Right cardiac atrium (tissue), 5 donors: ENCODE results near the gene WWP2. TPM values are rescaled to one million over a fixed set of nuclear protein-coding genes. Genes with fewer than 3 reads are reported as not detected.

Source experiments
- ATAC-seq, 2 donors: fragments of 200-7000 bp; cut with Tn5 transposase; one replicate each; pipeline versions ENCODE4 v1.8.0 to v1.9.1; 2020; ENCODE audit warnings: moderate library complexity in 2 of 2, mild to moderate bottlenecking in 1 of 2
- DNase-seq, 3 donors: peaks; one replicate each; pipeline ENCODE4 v3.0.0-alpha.2; 2020
- H3K27ac ChIP-seq: one replicate; pipeline ENCODE4 v1.5.1; 2013; ENCODE audit warnings: mild to moderate bottlenecking, low read length, control low read depth, moderate library complexity
- H3K27me3 ChIP-seq: one replicate; pipeline ENCODE4 v1.6.1; 2013; ENCODE audit not compliant: control insufficient read depth, insufficient read depth
- H3K4me1 ChIP-seq: one replicate; pipeline ENCODE4 v1.6.1; 2013; ENCODE audit warnings: low read length; ENCODE audit not compliant: control insufficient read depth, insufficient read depth
- H3K4me3 ChIP-seq: one replicate; pipeline ENCODE4 v1.5.1; 2013; ENCODE audit warnings: low read length, control low read depth
- H3K9me3 ChIP-seq: one replicate; pipeline ENCODE4 v1.6.1; 2013; ENCODE audit warnings: low read length; ENCODE audit not compliant: control insufficient read depth
- WGBS: extraction: QIAGEN DNeasy Blood & Tissue Kit; methylation state at CpG from one replicate; pipeline ENCODE4 v1.1.7; 2013; 5-methylcytosine and 5-hydroxymethylcytosine counted together
- intact Hi-C, 4 donors: fragments of 100-400 bp; cut with DNase I; formaldehyde crosslinking; loops; one replicate each; pipeline versions ENCODE4 v1.11.0 to v1.14.0; 2022 to 2023
- polyA plus RNA-seq: library from polyadenylated mRNA; stranded (reverse); fragments of 200-250 nt; gene quantifications from one replicate; pipeline ENCODE4 v1.2.3, GENCODE V29; 2013
- total RNA-seq, 4 donors: library from RNA; stranded (reverse); fragmentation: NEBNext Ultra II Directional; extraction: Animal tissue kit (Norgen Biotek cat#: 25700); gene quantifications; one replicate each; pipeline ENCODE4 v1.2.1, GENCODE V29; 2021
- donor health status: healthy with polysubstance abuse.
- donor health status: DM: no; HTN: yes; CAD: no.
- donor health status: DM: no; HTN: no; CAD: no.
- donor health status: DM: no; HTN: yes; CAD: no; lungs with severe emphysema.
- donor health status: DM: yes; HTN: yes; CAD: no.

WWP2 gene
- total and polyA plus RNA-seq, 5 donors, result 11.0 to 24.6 (median 18.5) TPM

DNA sequence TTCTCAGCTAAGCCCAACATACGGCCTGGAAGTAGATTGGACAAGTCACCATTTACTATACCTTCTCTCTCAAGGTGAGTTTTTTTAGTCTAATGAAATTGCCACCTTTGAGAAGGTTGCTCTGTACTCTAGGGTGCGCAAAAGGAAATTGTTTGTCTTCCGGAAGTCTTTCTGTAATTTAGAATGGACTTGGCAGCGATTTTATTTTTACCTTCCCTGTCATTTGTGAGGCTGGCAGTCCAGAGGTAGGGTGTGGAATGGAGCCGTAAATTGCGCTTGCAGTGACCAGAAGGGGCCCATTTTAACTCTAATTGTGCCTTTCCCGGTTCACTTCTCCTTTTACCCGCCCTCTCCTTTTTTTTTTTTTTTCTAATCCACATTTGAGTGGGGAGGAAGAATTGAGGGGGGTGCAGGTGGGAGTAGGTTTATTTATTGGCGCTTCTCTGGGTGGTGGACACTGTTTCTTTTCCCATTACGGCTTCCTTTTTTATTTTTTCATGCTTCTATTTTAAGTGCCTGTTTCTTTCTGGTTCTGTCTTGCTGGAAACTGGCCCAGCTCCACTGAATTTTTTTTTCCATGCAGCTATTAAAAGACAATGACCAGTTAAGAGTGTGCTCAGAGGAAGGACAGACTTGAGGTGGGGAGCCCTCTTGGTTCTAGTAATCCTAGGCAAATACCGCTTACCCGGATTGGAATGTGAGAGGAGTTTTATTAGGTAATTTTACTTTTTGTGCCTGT is 99.3 kb downstream of the WWP2 start:
- Histone ChIP-seq H3K27ac (peak overlapping the region; percentile 85), H3K4me3 (no peak overlapping the region), H3K4me1 (peaks cover 12% of the 10 kb centered on the region), H3K9me3 (no peaks in the 10 kb centered on the region), H3K27me3 (no peaks in the 10 kb centered on the region)
- DNase-seq (peak in 1 of 3 donors; percentile 28), ATAC-seq (peak; percentile 86 to 88)
- intact Hi-C loops, result loop anchor here in 1 of 4 donors (10.0 kb wide), 1 partner anchor 67 kb away; no protein-coding TSS in a partner anchor
- 21% methylated on average over 12 of the region's 12 CpGs for WGBS

DNA sequence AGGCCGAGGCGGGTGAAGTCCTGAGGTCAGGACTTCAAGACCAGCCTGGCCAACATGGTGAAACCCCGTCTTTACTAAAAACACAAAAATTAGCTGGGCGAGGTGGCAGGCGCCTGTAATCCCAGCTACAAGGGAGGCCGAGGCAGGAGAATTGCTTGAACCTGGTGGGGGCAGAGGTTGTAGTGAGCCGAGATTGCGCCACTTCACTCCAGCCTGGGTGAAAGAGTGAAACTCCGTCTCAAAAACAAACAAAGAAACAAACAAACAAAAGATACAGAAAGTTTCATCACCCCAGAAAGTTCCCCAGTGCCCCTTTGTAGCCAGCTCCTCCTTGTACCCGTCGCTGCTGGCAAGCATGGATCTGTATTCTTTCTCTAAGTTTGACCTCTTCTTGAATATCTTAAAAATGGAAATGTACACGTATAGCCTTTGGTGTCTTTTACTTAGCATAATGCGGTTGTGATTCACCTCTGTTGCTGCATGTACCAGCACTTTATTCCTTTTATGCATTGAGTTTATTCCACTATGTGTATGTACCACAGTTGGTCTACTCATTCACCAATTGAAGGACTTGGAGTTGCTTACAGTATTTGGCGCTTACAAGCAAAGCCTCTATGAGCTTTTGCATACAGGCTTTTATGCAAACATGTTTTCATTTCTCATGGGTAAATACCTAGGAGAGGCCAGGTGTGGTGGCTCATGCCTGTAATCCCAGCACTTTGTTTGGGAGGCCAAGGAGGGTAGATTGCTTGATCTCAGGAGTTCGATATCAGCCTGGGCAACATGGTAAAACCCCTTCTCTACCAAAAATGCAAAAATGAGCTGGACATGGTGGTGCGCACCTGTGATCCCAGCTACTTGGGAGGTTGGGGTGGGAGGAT is 101.5 kb downstream of the WWP2 start:
- intact Hi-C loops, result loop anchor here in 1 of 4 donors (10.0 kb wide), 1 partner anchor 69 kb away; no protein-coding TSS in a partner anchor
- 95% methylated on average over 16 of the region's 16 CpGs for WGBS
- Histone ChIP-seq H3K4me1 (peaks cover 12% of the 10 kb centered on the region), H3K27me3 (no peaks in the 10 kb centered on the region), H3K9me3 (no peaks in the 10 kb centered on the region), H3K4me3 (no peak overlapping the region), H3K27ac (no peak overlapping the region)
- ATAC-seq (no peak), DNase-seq (no peak)

DNA sequence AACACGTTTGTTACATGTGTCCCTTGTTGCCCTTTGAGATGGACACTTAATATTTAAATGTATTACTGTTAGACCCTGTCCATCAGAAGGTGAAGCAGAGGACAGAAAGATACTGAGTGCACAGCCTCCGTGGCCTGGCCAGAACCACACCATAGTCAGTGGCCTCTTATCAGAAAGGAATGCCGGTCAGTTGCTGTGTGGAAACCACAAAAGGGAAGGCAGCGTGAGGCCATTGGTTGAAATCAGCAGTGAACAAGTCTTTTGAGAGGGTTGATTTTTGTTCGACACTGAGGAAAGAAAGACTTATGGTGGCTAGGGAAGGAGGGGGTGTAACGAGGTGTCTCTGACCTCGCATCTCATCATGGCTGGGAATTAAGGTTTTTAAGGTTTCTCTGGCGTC is 103.6 kb downstream of the WWP2 start:
- Histone ChIP-seq H3K9me3 (no peaks in the 10 kb centered on the region), H3K27ac (peak overlapping the region; percentile 62), H3K4me3 (no peak overlapping the region), H3K4me1 (peaks cover 7% of the 10 kb centered on the region), H3K27me3 (no peaks in the 10 kb centered on the region)
- 64% methylated on average over 8 of the region's 8 CpGs for WGBS
- DNase-seq (no peak), ATAC-seq (peak in 1 of 2 donors; percentile 23)
- intact Hi-C loops, result loop anchor here in 1 of 4 donors (10.0 kb wide), 1 partner anchor 71 kb away; no protein-coding TSS in a partner anchor

DNA sequence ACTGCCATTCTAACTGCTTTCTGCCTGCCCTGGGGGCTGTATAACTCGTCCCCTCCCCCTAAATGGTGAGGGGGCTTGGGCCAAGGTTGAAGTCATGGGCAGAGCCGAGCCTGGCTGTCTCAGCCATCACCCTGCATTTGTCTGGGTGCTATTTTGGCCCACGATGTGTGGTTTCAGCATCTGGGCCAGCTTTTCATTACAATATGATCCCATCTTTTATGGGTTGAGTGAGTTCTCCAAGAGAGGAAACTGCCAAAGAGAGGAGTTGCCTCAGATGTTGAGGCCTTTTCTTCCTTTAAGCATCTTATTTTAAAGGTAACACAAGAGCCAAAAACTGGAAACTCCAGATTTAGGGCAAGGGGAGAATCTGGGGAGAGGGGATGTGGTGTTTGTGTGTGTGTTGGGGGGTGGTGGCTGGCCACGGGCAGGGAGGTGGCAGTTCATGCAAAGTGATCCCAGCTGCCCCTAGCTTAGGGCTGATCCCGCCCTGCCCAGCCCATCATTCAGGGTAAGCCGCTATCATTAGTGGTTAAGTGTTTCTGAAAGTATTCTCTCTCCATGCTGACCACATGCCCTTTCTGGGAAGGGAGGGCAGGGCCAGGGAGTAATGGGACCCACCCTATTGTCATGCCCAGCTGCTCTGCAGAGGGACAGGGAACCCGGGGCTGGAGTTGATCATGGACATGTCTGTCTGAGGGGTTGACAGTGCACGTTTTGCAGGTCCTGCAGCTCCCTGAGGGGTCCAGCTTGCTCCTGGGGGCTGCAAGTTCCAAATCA is 105.8 kb downstream of the WWP2 start:
- DNase-seq (no peak), ATAC-seq (peak; percentile 40 to 42)
- Histone ChIP-seq H3K4me1 (no peaks in the 10 kb centered on the region), H3K27me3 (no peaks in the 10 kb centered on the region), H3K9me3 (no peaks in the 10 kb centered on the region), H3K27ac (no peak overlapping the region), H3K4me3 (no peak overlapping the region)
- intact Hi-C loops, result loop anchor here in 1 of 4 donors (10.0 kb wide), 1 partner anchor 73 kb away; no protein-coding TSS in a partner anchor
- WGBS, result 75% methylated on average over 8 of the region's 8 CpGs

DNA sequence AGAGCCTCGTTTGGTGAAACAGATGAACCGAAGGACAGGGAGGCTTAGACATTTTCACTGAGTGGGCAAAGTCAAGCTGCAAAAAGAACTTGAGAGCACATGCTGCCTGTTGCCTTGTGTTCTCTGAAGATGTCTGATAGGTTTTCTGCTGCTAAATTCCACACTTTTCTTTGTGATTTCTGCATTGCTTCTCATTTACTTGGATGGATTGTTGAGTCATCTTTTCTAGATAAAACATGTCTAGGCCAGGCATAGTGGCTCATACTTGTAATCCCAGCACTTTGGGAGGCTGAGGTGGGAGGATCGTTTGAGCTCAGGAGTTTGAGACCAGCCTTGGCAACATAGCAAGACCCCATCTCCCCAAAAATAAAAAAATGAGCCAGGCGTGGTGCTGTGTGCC is 108.6 kb downstream of the WWP2 start:
- Histone ChIP-seq H3K4me3 (no peak overlapping the region), H3K4me1 (peaks cover 2% of the 10 kb centered on the region), H3K27me3 (no peaks in the 10 kb centered on the region), H3K9me3 (no peaks in the 10 kb centered on the region), H3K27ac (no peak overlapping the region)
- intact Hi-C loops, result no loop called here
- DNase-seq (no peak), ATAC-seq (no peak)
- WGBS, result 90% methylated on average over 4 of the region's 4 CpGs

DNA sequence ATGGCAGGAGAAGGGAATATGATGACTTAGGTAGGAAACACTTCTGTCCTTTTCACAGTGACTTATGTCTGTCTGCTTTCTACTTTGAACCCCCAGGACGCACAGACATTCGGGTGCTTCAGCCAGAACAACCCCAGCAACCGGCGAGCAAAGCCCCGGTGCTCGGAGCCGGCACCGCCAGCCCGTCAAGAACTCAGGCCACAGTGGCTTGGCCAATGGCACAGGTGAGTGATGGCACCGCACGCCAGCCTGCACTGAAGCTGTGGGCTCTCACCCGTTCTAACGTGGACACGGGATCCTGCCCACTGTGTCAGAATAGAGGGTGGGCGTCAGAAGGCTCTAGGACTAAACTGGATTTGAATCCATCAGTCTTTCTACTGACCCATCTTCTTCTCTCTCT is 109.6 kb downstream of the WWP2 start:
- no peak for DNase-seq
- H3K9me3 ChIP-seq, result no peaks in the 10 kb centered on the region
- intact Hi-C loops, result no loop called here
- 97% methylated on average over 15 of the region's 15 CpGs for WGBS
- no peaks in the 10 kb centered on the region for H3K27me3 ChIP-seq
- peaks cover 2% of the 10 kb centered on the region for H3K4me1 ChIP-seq
- no peak for ATAC-seq
- H3K27ac ChIP-seq, result no peak overlapping the region
- no peak overlapping the region for H3K4me3 ChIP-seq

DNA sequence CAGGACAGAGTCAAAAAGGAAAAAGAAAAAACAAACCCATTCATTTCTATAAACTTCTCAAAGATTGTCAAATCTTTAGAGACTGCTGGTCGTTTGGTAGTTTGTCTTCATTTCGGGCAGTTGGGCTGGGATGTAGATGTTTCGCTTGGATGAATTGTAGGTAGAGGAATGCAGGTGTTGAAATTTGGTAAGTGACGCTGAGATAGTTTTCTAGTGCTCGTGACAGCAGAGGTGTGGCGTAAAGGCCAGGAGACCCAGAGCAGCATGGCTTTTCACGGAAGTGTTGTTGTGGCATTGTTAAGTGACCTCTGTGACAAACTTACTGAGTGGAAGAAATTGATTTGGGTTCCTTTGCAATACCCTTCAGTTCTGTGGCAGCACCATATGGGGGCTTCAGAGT is 110.8 kb downstream of the WWP2 start:
- 89% methylated on average over 7 of the region's 7 CpGs for WGBS
- no peaks in the 10 kb centered on the region for H3K9me3 ChIP-seq

DNA sequence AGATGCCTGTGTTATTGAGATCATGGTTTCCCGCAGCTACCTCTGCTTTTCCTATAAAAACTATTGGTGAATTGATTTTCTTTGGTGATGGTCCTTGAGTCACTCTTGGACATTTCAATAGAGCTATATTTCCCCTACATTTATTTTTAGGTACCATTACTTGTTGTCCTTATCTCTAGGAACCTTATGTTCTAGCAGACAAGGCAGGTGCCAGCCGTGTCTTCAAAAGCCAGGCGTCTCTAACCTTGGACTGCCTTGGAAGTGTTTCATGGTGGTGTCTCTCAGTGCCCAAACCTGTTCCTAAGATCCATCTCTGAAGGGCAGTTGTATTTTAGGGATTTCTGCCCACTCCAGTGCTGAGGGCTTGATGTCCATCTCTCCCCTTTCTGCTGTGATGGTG is 111.7 kb downstream of the WWP2 start:
- Histone ChIP-seq H3K9me3 (no peaks in the 10 kb centered on the region), H3K27ac (no peak overlapping the region), H3K27me3 (no peaks in the 10 kb centered on the region), H3K4me3 (no peak overlapping the region), H3K4me1 (peaks cover 2% of the 10 kb centered on the region)
- ATAC-seq, result no peak
- intact Hi-C loops, result no loop called here
- no peak for DNase-seq
- 76% methylated on average over 3 of the region's 3 CpGs for WGBS

More for the DNA sequence above, 110.8 kb downstream of the WWP2 start:
- H3K27ac ChIP-seq, result no peak overlapping the region
- ATAC-seq (no peak), DNase-seq (no peak)
- H3K4me3 ChIP-seq, result no peak overlapping the region
- intact Hi-C loops, result no loop called here
- peaks cover 2% of the 10 kb centered on the region for H3K4me1 ChIP-seq
- H3K27me3 ChIP-seq, result no peaks in the 10 kb centered on the region

DNA sequence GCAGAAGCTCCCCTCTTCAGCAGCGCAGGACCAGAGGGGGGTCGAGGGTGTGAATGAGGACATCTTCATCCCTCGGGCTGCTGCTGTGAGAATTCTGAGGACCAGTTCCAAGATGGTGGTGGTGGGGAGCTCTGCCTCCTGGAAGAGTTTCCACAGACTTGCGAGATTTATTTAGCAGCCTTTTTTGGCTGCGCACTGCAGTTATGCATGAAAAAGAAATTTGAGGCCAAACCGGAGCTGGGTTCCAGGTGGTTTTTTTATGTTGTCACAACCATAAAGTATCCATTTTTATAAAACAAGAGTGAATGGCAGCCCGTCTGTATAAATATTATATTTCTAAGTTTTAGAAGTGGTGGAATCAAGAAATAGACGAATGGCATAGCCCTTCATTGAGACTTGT is 112.1 kb downstream of the WWP2 start:
- 90% methylated on average over 8 of the region's 8 CpGs for WGBS
- ATAC-seq, result no peak
- H3K27me3 ChIP-seq, result no peaks in the 10 kb centered on the region
- intact Hi-C loops, result no loop called here
- peaks cover 2% of the 10 kb centered on the region for H3K4me1 ChIP-seq
- no peaks in the 10 kb centered on the region for H3K9me3 ChIP-seq
- H3K4me3 ChIP-seq, result no peak overlapping the region
- H3K27ac ChIP-seq, result no peak overlapping the region
- DNase-seq, result no peak

DNA sequence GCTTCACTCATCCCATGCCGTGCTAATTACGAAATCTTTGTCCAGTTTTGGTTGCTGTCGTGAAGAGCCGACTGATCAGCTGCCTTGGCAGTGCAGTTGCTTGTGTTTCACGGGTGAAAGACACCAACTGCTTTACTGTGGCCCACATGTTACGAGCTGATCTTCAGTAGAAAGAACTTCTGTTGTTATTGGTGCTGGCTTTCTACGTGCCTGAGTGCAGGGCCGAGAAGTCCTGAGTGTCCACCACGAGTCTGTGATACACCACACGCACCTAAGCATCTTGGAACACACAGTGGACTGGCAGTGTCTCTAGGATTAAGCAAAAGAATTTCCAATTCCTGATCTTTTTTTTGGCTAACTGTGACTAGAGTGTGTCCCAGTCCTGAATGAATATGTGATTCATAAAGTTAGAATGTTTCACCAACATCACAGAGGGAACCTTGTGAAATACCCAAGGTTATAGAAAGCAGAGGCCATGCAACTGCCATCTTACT is 118.6 kb downstream of the WWP2 start:
- DNase-seq (no peak), ATAC-seq (no peak)
- 89% methylated on average over 10 of the region's 10 CpGs for WGBS
- Histone ChIP-seq H3K27me3 (no peaks in the 10 kb centered on the region), H3K4me3 (no peak overlapping the region), H3K4me1 (no peaks in the 10 kb centered on the region), H3K9me3 (no peaks in the 10 kb centered on the region), H3K27ac (no peak overlapping the region)
- intact Hi-C loops, result no loop called here
